HG03139 (cell line): ENCODE results near the gene MTMR1.

Source experiments
- ATAC-seq: cut with Tn5 transposase; IDR thresholded peaks from one replicate; pipeline ENCODE4 v1.9.1; 2021; ENCODE audit not compliant: unreplicated experiment

The MTMR1 gene

GRCh38 chrX:150696866-150697265 lies 3.7 kb downstream of the MTMR1 start:
- no peak for ATAC-seq

GRCh38 chrX:150697641-150698040 lies 4.4 kb downstream of the MTMR1 start:
- no peak for ATAC-seq

DNA sequence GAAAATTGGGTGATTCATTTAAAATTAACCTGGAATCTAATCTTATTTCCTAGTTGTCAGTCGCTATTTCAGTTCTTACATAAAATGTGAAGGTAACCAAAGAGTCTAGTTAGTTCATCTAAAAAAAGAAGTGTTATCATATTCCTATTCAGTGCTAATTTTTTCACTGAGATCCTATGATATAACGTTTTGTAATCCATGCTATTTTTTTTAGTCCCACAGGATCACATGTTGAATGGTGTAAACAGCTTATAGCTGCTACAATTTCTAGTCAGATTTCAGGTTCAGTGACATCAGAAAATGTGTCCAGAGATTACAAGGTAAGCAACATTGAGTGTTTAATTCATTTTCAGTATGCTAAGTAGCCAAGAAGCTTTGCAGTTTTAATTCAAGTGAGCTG lies 5.8 kb downstream of the MTMR1 start:
- no peak for ATAC-seq

GRCh38 chrX:150700107-150700506 lies 6.9 kb downstream of the MTMR1 start:
- ATAC-seq: no peak

DNA sequence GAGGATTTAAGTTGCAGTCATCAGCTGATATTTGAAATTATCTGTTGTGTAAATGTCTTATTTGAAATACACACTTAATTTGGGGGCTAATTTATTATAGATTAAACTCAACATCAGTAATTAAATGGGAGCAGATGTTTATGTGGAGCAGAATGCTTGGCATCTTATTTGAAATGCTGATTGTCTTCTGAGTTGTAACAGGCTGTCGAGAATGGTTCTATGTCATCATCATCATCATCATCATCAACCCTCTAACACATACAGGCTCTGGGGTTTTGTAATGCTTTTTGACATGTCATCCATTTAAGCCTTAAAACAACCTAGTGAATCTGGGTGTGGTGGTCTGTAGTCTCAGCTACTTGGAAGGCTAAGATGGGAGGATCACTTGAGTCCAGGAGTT lies 8.2 kb downstream of the MTMR1 start:
- no peak for ATAC-seq

- no peak for ATAC-seq
These were observed 9.9 kb downstream of the MTMR1 start for GRCh38 chrX:150702966-150703694.

- no peak for ATAC-seq
These were observed 10.4 kb downstream of the MTMR1 start for GRCh38 chrX:150703695-150703974.

DNA sequence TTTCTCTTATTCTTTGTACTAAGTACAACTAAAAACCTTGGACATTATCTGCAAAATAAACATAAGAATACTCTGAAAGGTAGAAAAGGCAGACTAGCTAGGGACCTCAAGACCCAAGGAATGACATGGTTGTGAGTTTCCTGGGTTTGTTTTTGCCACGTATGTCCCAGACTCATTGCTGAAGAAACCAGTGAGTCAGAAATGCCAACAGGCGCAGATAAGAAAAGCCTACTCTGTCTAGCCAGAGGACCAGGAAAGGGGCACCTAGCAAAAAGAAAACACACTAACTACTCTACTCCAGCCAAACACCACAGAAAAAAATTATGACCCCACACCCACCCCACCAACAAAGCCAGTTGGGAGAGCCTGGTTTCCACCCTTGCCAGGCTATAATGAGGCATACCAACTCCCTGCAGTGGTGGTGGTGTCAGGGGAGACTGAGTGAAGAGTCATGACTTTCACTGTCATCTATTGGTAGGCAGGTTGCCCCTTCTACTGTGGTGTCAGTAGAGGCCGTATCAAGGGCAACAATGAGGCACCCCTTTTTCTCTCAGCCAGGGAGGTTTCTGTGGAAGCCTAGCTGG lies 10.9 kb downstream of the MTMR1 start:
- no peak for ATAC-seq

DNA sequence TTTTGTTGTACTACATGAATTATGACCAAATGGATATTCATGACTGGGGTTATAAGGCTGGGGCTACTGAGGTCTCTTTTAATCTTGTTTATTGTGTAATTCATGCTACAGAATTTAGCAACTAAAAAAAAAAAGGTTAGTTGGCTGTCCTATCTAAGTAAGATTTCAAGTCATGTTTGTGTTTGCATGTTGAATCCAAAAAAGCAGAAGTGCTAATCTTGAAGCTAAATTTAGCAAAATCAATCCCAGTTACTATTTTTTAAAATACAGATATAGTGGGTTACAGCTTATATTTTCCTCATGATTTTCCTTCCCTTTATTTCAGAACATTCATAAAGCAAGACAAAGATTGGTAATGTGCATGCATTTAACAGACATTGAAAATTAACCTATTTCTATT lies 19.4 kb downstream of the MTMR1 start:
- no peak for ATAC-seq

DNA sequence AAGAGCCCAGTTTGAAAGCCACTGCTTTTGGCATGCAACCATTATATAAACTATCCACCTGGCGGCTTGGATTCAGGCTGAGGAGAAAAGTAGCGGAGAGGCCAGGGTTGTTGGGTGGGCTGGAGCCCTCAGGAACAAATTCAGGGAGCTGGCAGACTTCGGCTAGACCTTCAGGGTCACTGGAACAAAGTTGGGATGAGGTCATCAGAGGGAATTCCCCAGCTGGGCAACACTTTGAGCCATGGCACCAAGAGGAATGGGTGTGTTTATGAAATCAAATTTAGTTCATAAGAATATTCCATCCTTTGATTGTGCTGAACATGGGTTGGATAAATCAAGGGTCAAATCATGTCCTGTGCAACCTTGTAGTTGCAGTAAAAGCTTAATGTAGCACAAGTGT lies 22.0 kb downstream of the MTMR1 start:
- ATAC-seq: no peak

DNA sequence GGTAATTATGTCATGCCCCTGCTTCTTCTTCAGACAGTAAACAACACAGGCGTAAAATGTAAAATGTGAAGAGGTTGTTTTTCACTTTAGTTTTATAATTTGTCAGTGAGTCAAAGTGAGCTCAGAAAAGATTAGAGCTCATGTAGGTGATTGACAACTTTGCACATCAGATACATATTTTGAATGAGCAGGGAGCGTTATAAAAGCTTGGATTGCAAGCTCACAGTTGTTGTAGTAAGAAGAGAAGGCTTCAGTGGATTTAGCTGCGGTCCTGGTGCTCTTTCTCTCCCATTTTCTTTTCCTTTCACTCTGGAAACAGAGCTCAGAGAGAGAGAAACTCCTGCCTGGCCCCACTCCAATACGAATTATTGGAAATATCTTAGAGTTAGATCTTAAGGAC lies 26.4 kb downstream of the MTMR1 start:
- ATAC-seq: no peak

DNA sequence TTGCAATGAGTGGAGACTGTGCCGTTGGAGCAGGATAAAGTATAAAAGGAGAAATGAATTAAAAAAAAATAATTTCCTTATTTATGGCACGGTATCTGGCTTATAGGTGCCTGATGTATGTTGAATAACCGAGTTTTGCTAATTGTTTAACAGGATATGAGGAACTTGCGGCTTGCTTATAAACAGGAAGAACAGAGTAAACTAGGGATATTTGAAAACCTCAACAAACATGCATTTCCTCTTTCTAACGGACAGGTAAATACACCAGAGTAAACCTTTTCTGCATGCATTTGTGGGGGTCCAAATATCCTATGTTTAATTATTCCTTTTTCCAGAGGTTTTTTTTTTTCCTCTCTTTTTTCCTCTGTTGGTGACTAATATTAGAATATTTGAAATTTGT lies 36.8 kb downstream of the MTMR1 start:
- ATAC-seq: no peak

- no peak for ATAC-seq
These were observed 37.5 kb downstream of the MTMR1 start for GRCh38 chrX:150730719-150731118.

GRCh38 chrX:150731795-150732194 lies 38.6 kb downstream of the MTMR1 start:
- no peak for ATAC-seq

- peak; percentile 56 for ATAC-seq
These were observed 43.3 kb downstream of the MTMR1 start for GRCh38 chrX:150736475-150736874.

DNA sequence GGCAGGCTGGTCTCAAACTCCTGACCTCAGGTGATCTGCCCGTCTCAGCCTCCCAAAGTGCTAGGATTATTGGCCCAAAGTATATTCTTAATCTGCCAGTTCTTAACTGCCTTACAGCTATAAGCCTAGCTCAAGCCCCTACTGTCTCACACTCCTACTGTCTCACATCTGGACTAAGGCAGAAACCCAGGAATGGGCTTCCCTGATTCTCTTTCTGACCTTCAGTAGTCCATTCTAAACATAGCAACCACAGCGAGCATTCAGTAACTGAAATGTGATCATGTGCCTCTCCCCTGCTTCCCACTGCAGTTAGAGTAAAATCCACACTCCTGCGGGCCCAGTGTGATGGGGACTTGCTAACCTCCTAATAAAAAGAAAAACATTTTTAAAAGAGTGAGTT lies 58.9 kb downstream of the MTMR1 start:
- no peak for ATAC-seq

DNA sequence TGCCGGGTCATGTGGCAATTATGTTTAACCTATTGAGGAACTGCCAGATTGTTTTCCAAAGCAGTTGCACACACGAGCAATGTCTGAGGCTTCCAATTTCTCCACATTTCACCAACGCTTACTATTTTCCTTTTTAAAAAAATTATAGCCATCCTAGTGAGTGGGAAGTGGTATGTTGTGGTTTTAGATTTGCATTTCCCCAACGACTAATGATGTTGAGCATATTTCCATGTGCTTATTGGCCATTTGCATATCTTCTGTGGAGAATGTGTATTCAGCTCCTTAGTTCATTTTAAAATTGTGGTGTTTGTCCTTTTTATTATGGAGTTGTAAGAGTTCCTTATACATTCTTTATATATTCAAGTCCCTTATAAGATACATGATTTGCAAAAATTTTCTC lies 60.2 kb downstream of the MTMR1 start:
- ATAC-seq: no peak

DNA sequence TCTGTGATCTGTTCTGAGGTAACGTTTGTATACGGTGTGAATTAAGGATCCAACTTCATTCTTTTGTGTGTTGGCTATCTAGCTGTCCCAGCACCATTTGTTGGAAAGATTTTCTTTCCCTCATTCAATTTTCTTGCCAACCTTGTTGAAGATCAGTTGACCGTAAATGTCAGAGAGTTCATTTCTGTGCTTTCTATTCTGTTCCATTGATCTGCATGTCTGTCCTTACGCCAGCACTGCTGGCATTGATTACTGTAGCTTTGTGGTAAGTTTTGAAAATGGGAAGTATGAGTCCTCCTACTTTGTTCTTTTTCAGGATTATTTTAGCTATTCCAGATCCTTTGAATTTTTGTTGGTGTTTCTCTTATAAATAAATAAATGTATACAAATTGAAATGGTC lies 60.8 kb downstream of the MTMR1 start:
- no peak for ATAC-seq

- no peak for ATAC-seq
These were observed 64.2 kb downstream of the MTMR1 start for GRCh38 chrX:150757371-150757770.

DNA sequence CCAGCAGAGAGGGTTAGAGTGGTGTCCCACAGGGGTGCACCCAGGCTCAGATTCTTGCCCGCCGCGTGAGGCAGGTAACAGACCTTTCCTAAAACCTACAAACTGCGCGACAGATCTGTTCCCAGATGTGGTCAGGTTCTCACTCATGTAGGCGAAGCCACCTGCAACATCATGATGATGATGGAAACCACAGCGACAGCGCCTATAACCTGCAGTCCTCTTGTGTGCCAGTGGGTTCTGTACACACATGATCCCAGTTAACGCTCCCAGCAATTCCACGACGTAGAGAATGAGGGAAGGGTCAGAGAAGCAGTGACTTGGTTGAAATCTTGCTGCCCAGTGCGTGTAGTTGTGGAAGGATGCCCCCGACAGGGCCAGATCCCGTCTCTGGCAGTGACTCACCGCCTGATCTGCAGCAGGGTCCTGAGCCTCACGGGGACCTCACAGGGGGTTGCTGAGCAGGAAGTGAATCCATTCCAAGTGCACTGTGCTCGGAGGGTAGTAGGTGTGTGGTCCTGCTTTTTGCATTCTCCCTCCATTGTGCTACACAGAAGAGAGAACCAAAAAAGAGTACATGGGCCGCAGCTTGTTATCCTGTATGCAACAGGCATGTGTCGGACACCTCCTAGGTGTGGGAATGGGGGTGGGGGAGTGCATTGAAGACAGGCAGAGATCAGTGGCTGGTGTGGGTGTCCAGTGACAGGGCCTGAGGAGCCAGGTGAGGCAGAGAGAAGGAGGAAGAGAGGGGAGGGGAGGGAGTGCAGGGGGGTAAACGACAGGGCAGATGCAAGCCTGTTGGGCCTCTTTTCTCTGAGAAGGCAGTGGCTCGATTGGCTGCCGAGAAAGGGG lies 66.6 kb downstream of the MTMR1 start:
- ATAC-seq: no peak

- ATAC-seq: no peak
These were observed 68.1 kb downstream of the MTMR1 start for GRCh38 chrX:150761176-150761818.

DNA sequence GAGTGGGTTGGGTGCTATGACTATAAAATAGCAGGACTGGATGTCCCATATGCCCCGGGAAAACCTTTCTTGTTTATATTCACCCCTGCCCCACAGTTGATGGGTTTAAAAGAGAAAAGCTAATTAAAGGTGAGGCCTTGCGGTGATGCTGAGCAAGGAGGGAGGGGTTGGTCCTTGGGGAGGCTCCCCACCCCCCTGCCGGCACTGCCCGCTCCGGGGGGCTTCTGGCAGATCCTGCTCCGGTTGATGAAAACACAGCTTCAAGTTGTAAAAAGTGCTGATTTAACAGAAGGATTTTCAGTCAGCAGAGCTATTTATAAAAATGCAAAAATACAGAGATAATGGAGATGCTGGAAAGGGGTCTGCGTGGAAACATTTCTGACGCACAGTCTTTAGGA lies 68.6 kb downstream of the MTMR1 start:
- no peak for ATAC-seq
